Ovary (tissue), 9 donors: ENCODE results near the gene USP17L12. TPM values are rescaled to one million over a fixed set of nuclear protein-coding genes. Genes with fewer than 3 reads are reported as not detected.
"Not testable (repeated sequence)": the region's sequence is repeated elsewhere in the genome, so short reads cannot be mapped to it uniquely, and the experiment has no call there.

ENCODE experiments used
- DNase-seq, 5 donors: peaks; one replicate each; pipeline ENCODE4 v3.0.0-alpha.2; 2019 to 2020
- H3K27ac ChIP-seq, 2 donors: fragments of 200-600 bp; one replicate each; pipeline versions ENCODE4 v1.5.1 to v1.8.0; 2019 to 2022
- H3K27me3 ChIP-seq: fragments of 200-600 bp; one replicate; pipeline ENCODE4 v1.8.0; 2022
- H3K36me3 ChIP-seq: fragments of 200-600 bp; sonication (generic); one replicate; pipeline ENCODE4 v1.5.1; 2019
- H3K4me1 ChIP-seq: one replicate; pipeline ENCODE4 v1.8.1; 2013; ENCODE audit warnings: mild to moderate bottlenecking, moderate library complexity; ENCODE audit not compliant: insufficient read depth
- H3K4me3 ChIP-seq: fragments of 200-600 bp; sonication (generic); one replicate; pipeline ENCODE4 v1.5.1; 2017
- H3K9me3 ChIP-seq, 2 donors: fragments of 200-600 bp in 1 of 2; sonication (generic) in 1 of 2; one replicate each; pipeline versions ENCODE4 v1.5.1 to v1.8.1; 2013 to 2019; ENCODE audit warnings: mild to moderate bottlenecking in 1 of 2, moderate library complexity in 1 of 2
- WGBS, 3 donors: extraction: QIAGEN DNeasy Blood & Tissue Kit in 1 of 3; methylation state at CpG; one replicate each; pipeline versions ENCODE4 v1.1.5 to v1.1.7; 2013 to 2017; 5-methylcytosine and 5-hydroxymethylcytosine counted together
- intact Hi-C, 4 donors: fragments of 100-400 bp; cut with DNase I; formaldehyde crosslinking; loops; one replicate each; pipeline versions ENCODE4 v1.11.0 to v1.15.1; 2022 to 2023
- polyA plus RNA-seq, 2 donors: library from polyadenylated mRNA; stranded (reverse); fragments of 200-250 nt in 1 of 2; fragments of 350-450 nt in 1 of 2; fragmentation: Illumina TruSeq in 1 of 2; extraction: RNeasy Lipid Tissue Mini Kit (QIAGEN cat#74804) in 1 of 2; gene quantifications; one replicate each; pipeline ENCODE4 v1.2.3, GENCODE V29; 2013 to 2014
- total RNA-seq, 7 donors: library from RNA; depleted of rRNA in 2 of 7; stranded (reverse); fragments of >200 nt in 2 of 7; fragmentation: NEBNext Ultra II Directional in 3 of 7; extraction: Animal tissue kit (Norgen Biotek cat#: 25700) in 3 of 7; gene quantifications; one replicate each; pipeline versions ENCODE4 v1.1.0 to v1.2.4, GENCODE V29; 2016 to 2023
- donor health status: DM: no; HTN: no; CAD: no; lungs with moderate emphysema.
- donor health status: DM: no; HTN: no; CAD: no.
- donor health status: Bipolar disorder and iron deficiency.
- donor health status: DM: yes; HTN: yes; CAD: no.
- donor health status: DM: no; HTN: no; CAD: no.
- donor health status: DM: yes; HTN: yes; CAD: no.

Gene USP17L12
- total and polyA plus RNA-seq, 9 donors, result not detected

DNA sequence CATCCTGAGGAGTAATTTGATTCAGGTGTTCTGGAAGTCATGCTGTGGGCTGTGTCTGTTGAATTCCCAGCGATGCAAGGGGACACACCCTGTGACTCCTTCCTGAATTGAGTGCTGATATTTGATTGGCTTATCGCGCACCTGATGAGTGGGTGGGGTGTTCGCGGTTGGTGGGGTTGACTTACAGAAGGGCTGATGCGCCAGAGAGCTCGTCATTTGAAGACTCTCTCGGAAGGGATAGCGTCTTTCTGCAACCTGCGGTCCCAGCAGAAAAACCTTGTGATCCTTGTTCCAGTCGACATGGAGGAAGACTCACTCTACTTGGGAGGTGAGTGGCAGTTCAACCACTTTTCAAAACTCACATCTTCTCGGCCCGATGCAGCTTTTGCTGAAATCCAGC lies 42.6 kb downstream of the USP17L12 start, which contains the start of gene USP17L21:
Gene USP17L21 (plus strand): TSS at position 301 of the 400 bp plus-strand sequence. CDS start 0 bp downstream, at position 301.
- DNase-seq, H3K27me3 ChIP-seq, H3K36me3 ChIP-seq, intact Hi-C loops, H3K9me3 ChIP-seq, H3K4me3 ChIP-seq, H3K27ac ChIP-seq, H3K4me1 ChIP-seq: not testable (repeated sequence)
- WGBS, 3 donors, result no CpG with 5 or more reads among the region's 13 CpGs

DNA sequence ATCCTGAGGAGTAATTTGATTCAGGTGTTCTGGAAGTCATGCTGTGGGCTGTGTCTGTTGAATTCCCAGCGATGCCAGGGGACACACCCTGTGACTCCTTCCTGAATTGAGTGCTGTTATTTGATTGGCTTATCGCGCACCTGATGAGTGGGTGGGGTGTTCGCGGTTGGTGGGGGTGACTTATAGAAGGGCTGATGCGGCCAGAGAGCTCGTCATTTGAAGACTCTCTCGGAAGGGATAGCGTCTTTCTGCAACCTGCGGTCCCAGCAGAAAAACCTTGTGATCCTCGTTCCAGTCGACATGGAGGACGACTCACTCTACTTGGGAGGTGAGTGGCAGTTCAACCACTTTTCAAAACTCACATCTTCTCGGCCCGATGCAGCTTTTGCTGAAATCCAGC lies 47.4 kb downstream of the USP17L12 start, which contains the start of gene USP17L22:
Gene USP17L22 (plus strand): TSS at position 301 of the 400 bp plus-strand sequence. CDS start 0 bp downstream, at position 301.
- DNase-seq, H3K4me1 ChIP-seq, H3K27ac ChIP-seq, H3K27me3 ChIP-seq, intact Hi-C loops, H3K4me3 ChIP-seq, H3K36me3 ChIP-seq, H3K9me3 ChIP-seq: not testable (repeated sequence)
- WGBS, 3 donors, result no CpG with 5 or more reads among the region's 15 CpGs

Other genes starting within 250 kb of the USP17L12 start
- gene FAM90A26, start 49.7 kb upstream of the USP17L12 start, total RNA-seq, result not detected
- gene FAM90A26, start 49.7 kb upstream of the USP17L12 start, polyA plus RNA-seq, result not detected
- not detected for gene USP17L10, start 9.5 kb upstream of the USP17L12 start, total RNA-seq
- gene USP17L10, start 9.5 kb upstream of the USP17L12 start, polyA plus RNA-seq, result not detected
- gene USP17L11, start 4.7 kb upstream of the USP17L12 start, total RNA-seq, result under 1 TPM in 2 of 7 donors, not detected in 5; 0.15 TPM
- gene USP17L11, start 4.7 kb upstream of the USP17L12 start, polyA plus RNA-seq, result not detected
- gene USP17L13, start 4.7 kb downstream of the USP17L12 start, total RNA-seq, result not detected
- not detected for gene USP17L13, start 4.7 kb downstream of the USP17L12 start, polyA plus RNA-seq
- not detected for gene USP17L15, start 14.2 kb downstream of the USP17L12 start, total RNA-seq
- not detected for gene USP17L15, start 14.2 kb downstream of the USP17L12 start, polyA plus RNA-seq
- under 1 TPM in 2 of 7 donors, not detected in 5; 0.15 TPM for gene USP17L17, start 23.7 kb downstream of the USP17L12 start, total RNA-seq
- not detected for gene USP17L17, start 23.7 kb downstream of the USP17L12 start, polyA plus RNA-seq
- gene USP17L18, start 28.5 kb downstream of the USP17L12 start, total RNA-seq, result not detected
- gene USP17L18, start 28.5 kb downstream of the USP17L12 start, polyA plus RNA-seq, result not detected
- gene USP17L19, start 33.2 kb downstream of the USP17L12 start, total RNA-seq, result not detected
- gene USP17L19, start 33.2 kb downstream of the USP17L12 start, polyA plus RNA-seq, result not detected
- gene USP17L20, start 38.0 kb downstream of the USP17L12 start, total RNA-seq, result not detected
- gene USP17L20, start 38.0 kb downstream of the USP17L12 start, polyA plus RNA-seq, result not detected
- gene USP17L21, start 42.7 kb downstream of the USP17L12 start, total RNA-seq, result not detected
- not detected for gene USP17L21, start 42.7 kb downstream of the USP17L12 start, polyA plus RNA-seq
- not detected for gene USP17L22, start 47.5 kb downstream of the USP17L12 start, total RNA-seq
- not detected for gene USP17L22, start 47.5 kb downstream of the USP17L12 start, polyA plus RNA-seq
- not detected for gene USP17L24, start 105.0 kb downstream of the USP17L12 start, total RNA-seq
- gene USP17L24, start 105.0 kb downstream of the USP17L12 start, polyA plus RNA-seq, result not detected
- not detected for gene USP17L25, start 109.8 kb downstream of the USP17L12 start, total RNA-seq
- not detected for gene USP17L25, start 109.8 kb downstream of the USP17L12 start, polyA plus RNA-seq
- not detected for gene USP17L26, start 114.5 kb downstream of the USP17L12 start, total RNA-seq
- not detected for gene USP17L26, start 114.5 kb downstream of the USP17L12 start, polyA plus RNA-seq
- gene USP17L5, start 119.3 kb downstream of the USP17L12 start, total RNA-seq, result not detected
- not detected for gene USP17L5, start 119.3 kb downstream of the USP17L12 start, polyA plus RNA-seq
- gene USP17L27, start 124.0 kb downstream of the USP17L12 start, total RNA-seq, result not detected
- not detected for gene USP17L27, start 124.0 kb downstream of the USP17L12 start, polyA plus RNA-seq
- gene USP17L28, start 128.7 kb downstream of the USP17L12 start, total RNA-seq, result not detected
- gene USP17L28, start 128.7 kb downstream of the USP17L12 start, polyA plus RNA-seq, result not detected
- not detected for gene USP17L29, start 133.5 kb downstream of the USP17L12 start, total RNA-seq
- not detected for gene USP17L29, start 133.5 kb downstream of the USP17L12 start, polyA plus RNA-seq
- not detected for gene USP17L30, start 143.0 kb downstream of the USP17L12 start, total RNA-seq
- not detected for gene USP17L30, start 143.0 kb downstream of the USP17L12 start, polyA plus RNA-seq
- gene DEFB131A, start 224.3 kb downstream of the USP17L12 start, total RNA-seq, result not detected
- not detected for gene DEFB131A, start 224.3 kb downstream of the USP17L12 start, polyA plus RNA-seq